HG03378 (cell line): ENCODE measurements around the gene GATAD2A.

Experiments
- ATAC-seq: cut with Tn5 transposase; IDR thresholded peaks from one replicate; pipeline ENCODE4 v1.9.1; 2021; ENCODE audit warnings: mild to moderate bottlenecking, moderate library complexity; ENCODE audit not compliant: unreplicated experiment

Gene GATAD2A

GRCh38 chr19:19420570-19421298, 15.3 kb downstream of the GATAD2A start:
- ATAC-seq = no peak

- no peak for ATAC-seq
Measured at GRCh38 chr19:19421299-19421696, 15.8 kb downstream of the GATAD2A start.

- no peak for ATAC-seq
Measured at GRCh38 chr19:19422156-19422555, 16.7 kb downstream of the GATAD2A start.

- ATAC-seq = no peak
Measured at GRCh38 chr19:19423322-19423721, 17.8 kb downstream of the GATAD2A start.

GRCh38 chr19:19425170-19425875, 19.8 kb downstream of the GATAD2A start:
- no peak for ATAC-seq

- ATAC-seq = no peak
Measured at GRCh38 chr19:19426216-19426615, 20.7 kb downstream of the GATAD2A start.

- ATAC-seq = no peak
Measured at GRCh38 chr19:19426799-19427198, 21.3 kb downstream of the GATAD2A start.

GRCh38 chr19:19427302-19427701, 21.8 kb downstream of the GATAD2A start:
- ATAC-seq = no peak

GRCh38 chr19:19427944-19428343, 22.5 kb downstream of the GATAD2A start:
- ATAC-seq = no peak

GRCh38 chr19:19428746-19429145, 23.3 kb downstream of the GATAD2A start:
- ATAC-seq = no peak

GRCh38 chr19:19429361-19429760, 23.9 kb downstream of the GATAD2A start:
- ATAC-seq = no peak

- ATAC-seq = no peak
Measured at GRCh38 chr19:19432732-19433131, 27.3 kb downstream of the GATAD2A start.

- ATAC-seq = no peak
Measured at GRCh38 chr19:19433666-19434213, 28.3 kb downstream of the GATAD2A start.

GRCh38 chr19:19434483-19435045, 29.1 kb downstream of the GATAD2A start:
- no peak for ATAC-seq

GRCh38 chr19:19436137-19436691, 30.7 kb downstream of the GATAD2A start:
- ATAC-seq = no peak

GRCh38 chr19:19438366-19439175, 33.1 kb downstream of the GATAD2A start:
- ATAC-seq = no peak

- ATAC-seq = no peak
Measured at GRCh38 chr19:19439176-19439482, 33.7 kb downstream of the GATAD2A start.

- ATAC-seq = no peak
Measured at GRCh38 chr19:19443283-19443682, 37.8 kb downstream of the GATAD2A start.

- ATAC-seq = no peak
Measured at GRCh38 chr19:19443902-19444680, 38.6 kb downstream of the GATAD2A start.

- ATAC-seq = no peak
Measured at GRCh38 chr19:19444681-19445155, 39.2 kb downstream of the GATAD2A start.
